Measurements from ENCODE around the gene FBXW11.

DNA sequence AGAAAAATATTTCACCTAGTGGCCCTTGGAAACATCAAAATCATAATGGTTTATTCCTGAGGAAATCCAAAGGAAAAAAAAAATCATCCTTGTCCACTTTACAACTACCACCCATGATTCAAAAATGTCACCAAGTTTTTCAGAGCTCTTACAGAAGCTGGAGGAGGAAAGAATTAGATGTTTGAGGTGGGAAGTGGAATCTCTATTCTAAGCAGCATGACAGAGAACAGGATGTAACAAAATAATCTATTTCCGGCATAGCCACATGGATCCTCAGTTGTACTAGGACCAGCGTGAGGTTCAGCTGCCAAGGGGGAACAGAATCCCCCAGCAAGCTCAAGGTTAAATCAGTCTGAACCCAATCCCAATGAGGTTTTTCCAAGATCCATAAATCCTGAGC lies 40.2 kb downstream of the FBXW11 start:
- TF ChIP-seq POLR2A (IDR thresholded peaks at IDR 0.05) (no peak), EP300 (IDR thresholded peaks at IDR 0.05; ENCODE audit: low read depth) (no peak), POLR2AphosphoS5 (IDR thresholded peaks at IDR 0.05) (no peak)
- TF ChIP-seq, protein P1, sequence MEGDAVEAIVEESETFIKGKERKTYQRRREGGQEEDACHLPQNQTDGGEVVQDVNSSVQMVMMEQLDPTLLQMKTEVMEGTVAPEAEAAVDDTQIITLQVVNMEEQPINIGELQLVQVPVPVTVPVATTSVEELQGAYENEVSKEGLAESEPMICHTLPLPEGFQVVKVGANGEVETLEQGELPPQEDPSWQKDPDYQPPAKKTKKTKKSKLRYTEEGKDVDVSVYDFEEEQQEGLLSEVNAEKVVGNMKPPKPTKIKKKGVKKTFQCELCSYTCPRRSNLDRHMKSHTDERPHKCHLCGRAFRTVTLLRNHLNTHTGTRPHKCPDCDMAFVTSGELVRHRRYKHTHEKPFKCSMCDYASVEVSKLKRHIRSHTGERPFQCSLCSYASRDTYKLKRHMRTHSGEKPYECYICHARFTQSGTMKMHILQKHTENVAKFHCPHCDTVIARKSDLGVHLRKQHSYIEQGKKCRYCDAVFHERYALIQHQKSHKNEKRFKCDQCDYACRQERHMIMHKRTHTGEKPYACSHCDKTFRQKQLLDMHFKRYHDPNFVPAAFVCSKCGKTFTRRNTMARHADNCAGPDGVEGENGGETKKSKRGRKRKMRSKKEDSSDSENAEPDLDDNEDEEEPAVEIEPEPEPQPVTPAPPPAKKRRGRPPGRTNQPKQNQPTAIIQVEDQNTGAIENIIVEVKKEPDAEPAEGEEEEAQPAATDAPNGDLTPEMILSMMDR (IDR thresholded peaks at IDR 0.05) = no peak

Measured in transverse colon (tissue), 4 donors.